ENCODE measurements around the gene BIRC5.

The BIRC5 gene

GRCh38 chr17:78185981-78186691, 27.9 kb upstream of the BIRC5 start:
- DNase-seq (ENCODE audit: extremely low read depth, low read depth), result no peak
- no peak for TF ChIP-seq CTCF (IDR thresholded peaks at IDR 0.05; ENCODE audit: low read depth, low read length)

- peak; percentile 70 for TF ChIP-seq CTCF (IDR thresholded peaks at IDR 0.05; ENCODE audit: low read depth, low read length)
- peak; percentile 89 for DNase-seq (ENCODE audit: extremely low read depth, low read depth)
Measured at GRCh38 chr17:78186692-78187595, 27.1 kb upstream of the BIRC5 start, which contains the start of the genes AFMID and TK1. TSS of gene AFMID (plus strand) at chr17:78187362. CDS start at chr17:78187371, 9 bp downstream. TSS of gene TK1 (minus strand) at chr17:78187052. CDS start at chr17:78186994, 58 bp downstream.

- no peak for TF ChIP-seq CTCF (IDR thresholded peaks at IDR 0.05; ENCODE audit: low read depth, low read length)
- DNase-seq (ENCODE audit: extremely low read depth, low read depth), result no peak
Measured at GRCh38 chr17:78196716-78197115, 17.3 kb upstream of the BIRC5 start.

GRCh38 chr17:78197147-78197832, 16.8 kb upstream of the BIRC5 start:
- no peak for TF ChIP-seq CTCF (IDR thresholded peaks at IDR 0.05; ENCODE audit: low read depth, low read length)
- DNase-seq (ENCODE audit: extremely low read depth, low read depth), result no peak

- no peak for DNase-seq (ENCODE audit: extremely low read depth, low read depth)
- TF ChIP-seq CTCF (IDR thresholded peaks at IDR 0.05; ENCODE audit: low read depth, low read length), result no peak
Measured at GRCh38 chr17:78200451-78200850, 13.6 kb upstream of the BIRC5 start.

- TF ChIP-seq CTCF (IDR thresholded peaks at IDR 0.05; ENCODE audit: low read depth, low read length), result no peak
- no peak for DNase-seq (ENCODE audit: extremely low read depth, low read depth)
Measured at GRCh38 chr17:78202666-78203065, 11.4 kb upstream of the BIRC5 start.

All from AG09319 (cell line).